GM11168 (cell line): ENCODE results near the gene FMNL2.

ENCODE experiments used
- in situ Hi-C: fragments of 300-500 bp; cut with MboI; formaldehyde crosslinking; loops from one replicate; pipeline ENCODE4 v1.12.0; 2022; ENCODE audit warnings: low sequenced_read_pairs; ENCODE audit not compliant: unreplicated experiment

The FMNL2 gene

GRCh38 chr2:152563764-152564163, 228.8 kb downstream of the FMNL2 start:
- in situ Hi-C loops, result no loop called here

GRCh38 chr2:152564754-152565551, 230.0 kb downstream of the FMNL2 start:
- in situ Hi-C loops, result no loop called here

GRCh38 chr2:152565884-152566727, 231.1 kb downstream of the FMNL2 start:
- in situ Hi-C loops, result no loop called here

GRCh38 chr2:152566728-152567069, 231.7 kb downstream of the FMNL2 start:
- in situ Hi-C loops, result no loop called here

- in situ Hi-C loops, result no loop called here
Observed at GRCh38 chr2:152568531-152568930, 233.6 kb downstream of the FMNL2 start.

- in situ Hi-C loops, result no loop called here
Observed at GRCh38 chr2:152569186-152569585, 234.2 kb downstream of the FMNL2 start.

- in situ Hi-C loops, result no loop called here
Observed at GRCh38 chr2:152571048-152571766, 236.2 kb downstream of the FMNL2 start.

GRCh38 chr2:152572031-152572430, 237.1 kb downstream of the FMNL2 start:
- in situ Hi-C loops, result no loop called here

- in situ Hi-C loops, result no loop called here
Observed at GRCh38 chr2:152573168-152573567, 238.2 kb downstream of the FMNL2 start.

- in situ Hi-C loops, result no loop called here
Observed at GRCh38 chr2:152577579-152577978, 242.6 kb downstream of the FMNL2 start.

- in situ Hi-C loops, result no loop called here
Observed at GRCh38 chr2:152578573-152578972, 243.6 kb downstream of the FMNL2 start.

GRCh38 chr2:152580714-152581113, 245.7 kb downstream of the FMNL2 start:
- in situ Hi-C loops, result no loop called here

GRCh38 chr2:152581360-152581759, 246.4 kb downstream of the FMNL2 start:
- in situ Hi-C loops, result no loop called here

GRCh38 chr2:152582081-152582480, 247.1 kb downstream of the FMNL2 start:
- in situ Hi-C loops, result no loop called here

- in situ Hi-C loops, result no loop called here
Observed at GRCh38 chr2:152583512-152584229, 248.7 kb downstream of the FMNL2 start.

GRCh38 chr2:152584301-152584700, 249.3 kb downstream of the FMNL2 start:
- in situ Hi-C loops, result no loop called here

GRCh38 chr2:152585830-152586484, 251.0 kb downstream of the FMNL2 start:
- in situ Hi-C loops, result no loop called here

- in situ Hi-C loops, result no loop called here
Observed at GRCh38 chr2:152587187-152587947, 252.4 kb downstream of the FMNL2 start.

GRCh38 chr2:152588998-152589397, 254.0 kb downstream of the FMNL2 start:
- in situ Hi-C loops, result no loop called here
